HCT116 (cell line): ENCODE results near the gene POT1. TPM values are rescaled to one million over a fixed set of nuclear protein-coding genes. Genes with fewer than 3 reads are reported as not detected.

Experiments
- ATAC-seq: fragments of 200-7000 bp; cut with Tn5 transposase; 2 replicates; pipeline ENCODE4 v1.9.1; 2020; ENCODE audit warnings: mild to moderate bottlenecking, moderate library complexity
- BruUV-seq: library from RNA; stranded (reverse); fragments of 400-500 nt; replicated peaks from 2 replicates; lab custom pipeline; 2021; lab: Mats Ljungman, UMichigan
- CTCF ChIA-PET: fragments of 300-600 bp; sonication (Branson Sonifier 250); formaldehyde crosslinking; loops from one replicate; lab custom pipeline; 2021; ENCODE audit warnings: antibody characterized with exemption; lab: Charles Lee
- POLR2A ChIA-PET: fragments of 300-600, 350-600 bp; sonication (Branson Sonifier 250); formaldehyde crosslinking; loops from one replicate; lab custom pipeline; 2021; ENCODE audit warnings: antibody characterized with exemption; lab: Charles Lee
- RAD21 ChIA-PET, 2 experiments: fragments of 300-600 bp; sonication (Branson Sonifier 250); formaldehyde crosslinking; loops; one replicate each; lab custom pipeline; 2023; ENCODE audit warnings: low total read pairs in 2 of 2; ENCODE audit not compliant: uncharacterized antibody in 2 of 2, unreplicated experiment in 2 of 2, low non-redundant PET in 1 of 2; lab: Charles Lee
- DNase-seq: peaks from one replicate; pipeline ENCODE4 v3.0.0-alpha.2; 2010; ENCODE audit warnings: low read depth, low spot score
- H2AFZ ChIP-seq: fragments of 200-600 bp; shearing (Covaris generic), sonication (generic); 2 replicates; pipeline ENCODE4 v1.6.1; 2017; ENCODE audit warnings: low read depth, mixed run types, mixed read lengths, antibody characterized with exemption, low read length; ENCODE audit not compliant: poor library complexity, severe bottlenecking
- H3K27ac ChIP-seq: 2 replicates; pipeline ENCODE4 v1.5.1; 2012; ENCODE audit warnings: low read depth, low read length
- H3K27me3 ChIP-seq: fragments of 200-600 bp; sonication (generic); 2 replicates; pipeline ENCODE4 v1.6.1; 2016; ENCODE audit warnings: mixed run types, low read length, mixed read lengths; ENCODE audit not compliant: insufficient read depth
- H3K36me3 ChIP-seq, 2 experiments: fragments of 200-500 bp in 1 of 2; fragments of 200-600 bp in 1 of 2; sonication (Bioruptor generic) in 1 of 2; sonication (generic) in 1 of 2; 2 replicates each; pipeline versions ENCODE4 v1.5.1 to v1.6.1; 2014 to 2016; ENCODE audit warnings: low read length in 2 of 2, inconsistent platforms in 1 of 2, mixed read lengths in 1 of 2, mixed run types in 1 of 2; ENCODE audit not compliant: insufficient read depth in 2 of 2, control insufficient read depth in 1 of 2
- H3K4me1 ChIP-seq, 2 experiments: fragments of 200-600 bp in 1 of 2; sonication (generic) in 1 of 2; 2 replicates each; pipeline versions ENCODE4 v1.5.1 to v1.6.1; 2012 to 2017; ENCODE audit warnings: low read length in 2 of 2, inconsistent platforms in 1 of 2, mild to moderate bottlenecking in 1 of 2, mixed read lengths in 1 of 2, mixed run types in 1 of 2, moderate library complexity in 1 of 2; ENCODE audit not compliant: insufficient read depth in 2 of 2, control insufficient read depth in 1 of 2
- H3K4me2 ChIP-seq: fragments of 200-600 bp; sonication (generic); 2 replicates; pipeline ENCODE4 v1.6.1; 2017; ENCODE audit warnings: mixed run types, low read length, mixed read lengths
- H3K4me3 ChIP-seq, 2 experiments: fragments of 200-600 bp in 1 of 2; sonication (generic) in 1 of 2; replicated peaks in 1 of 2; 2 replicates each; pipeline ENCODE4 v1.5.1; 2011 to 2016; ENCODE audit warnings: low read length in 2 of 2, control low read depth in 1 of 2, low read depth in 1 of 2, mild to moderate bottlenecking in 1 of 2, mixed read lengths in 1 of 2, mixed run types in 1 of 2
- H3K79me2 ChIP-seq: fragments of 200-600 bp; sonication (generic); 2 replicates; pipeline ENCODE4 v1.6.1; 2017; ENCODE audit warnings: mild to moderate bottlenecking, mixed run types, low read length, moderate library complexity, mixed read lengths; ENCODE audit not compliant: insufficient read depth
- H3K9ac ChIP-seq: fragments of 200-600 bp; sonication (generic); 2 replicates; pipeline ENCODE4 v1.6.1; 2016; ENCODE audit warnings: low read length, mixed read lengths
- H3K9me2 ChIP-seq: fragments of 200-600 bp; sonication (generic), shearing (Covaris generic); 2 replicates; pipeline ENCODE4 v1.6.1; 2017; ENCODE audit warnings: mixed run types, mild to moderate bottlenecking, moderate library complexity; ENCODE audit not compliant: insufficient read depth
- H3K9me3 ChIP-seq, 2 experiments: fragments of 200-500 bp in 1 of 2; fragments of 200-600 bp in 1 of 2; sonication (Bioruptor generic) in 1 of 2; sonication (generic) in 1 of 2; 2 replicates each; pipeline ENCODE4 v1.6.1; 2014 to 2017; ENCODE audit warnings: low read length in 2 of 2, mixed read lengths in 2 of 2, inconsistent platforms in 1 of 2, low read depth in 1 of 2, mild to moderate bottlenecking in 1 of 2, mixed run types in 1 of 2, moderate library complexity in 1 of 2; ENCODE audit not compliant: control insufficient read depth in 1 of 2, insufficient read depth in 1 of 2
- H4K20me1 ChIP-seq: fragments of 200-600 bp; sonication (generic), shearing (Covaris generic); 2 replicates; pipeline ENCODE4 v1.6.1; 2017; ENCODE audit warnings: mixed run types, mild to moderate bottlenecking, moderate library complexity; ENCODE audit not compliant: insufficient read depth
- CBX3 ChIP-seq: IDR thresholded peaks from 2 replicates; pipeline ENCODE4 v1.6.1; 2012; ENCODE audit warnings: low read depth
- CEBPB ChIP-seq: IDR thresholded peaks from 2 replicates; pipeline ENCODE4 v1.6.1; 2012; ENCODE audit warnings: low read depth
- EGR1 ChIP-seq: IDR thresholded peaks from 2 replicates; pipeline ENCODE4 v1.6.1; 2012; ENCODE audit warnings: low read depth
- FOSL1 ChIP-seq: IDR thresholded peaks from 2 replicates; pipeline ENCODE4 v1.6.1; 2012; ENCODE audit warnings: low read depth
- JUND ChIP-seq: IDR thresholded peaks from 2 replicates; pipeline ENCODE4 v1.6.1; 2012
- POLR2AphosphoS5 ChIP-seq: IDR thresholded peaks from 2 replicates; pipeline ENCODE4 v1.6.1; 2011; ENCODE audit warnings: mild to moderate bottlenecking, low read depth, low read length, moderate library complexity
- SIN3A ChIP-seq: IDR thresholded peaks from 2 replicates; pipeline ENCODE4 v1.6.1; 2012; ENCODE audit warnings: low read depth
- SP1 ChIP-seq: IDR thresholded peaks from 2 replicates; pipeline ENCODE4 v1.6.1; 2012; ENCODE audit warnings: low read depth
- SRF ChIP-seq: IDR thresholded peaks from 2 replicates; pipeline ENCODE4 v1.6.1; 2012; ENCODE audit warnings: low read depth
- TCF7L2 ChIP-seq: IDR thresholded peaks from 2 replicates; pipeline ENCODE4 v1.7.0; 2011; ENCODE audit warnings: borderline replicate concordance, inconsistent platforms; ENCODE audit not compliant: insufficient read depth, insufficient read length; ENCODE audit errors: extremely low read depth
- intact Hi-C: fragments of 100-400 bp; cut with micrococcal nuclease; formaldehyde crosslinking; loops from 2 replicates; pipeline ENCODE4 v1.10.0; 2022
- total RNA-seq: library from RNA; stranded (reverse); gene quantifications from one replicate; pipeline ENCODE4 v1.2.1, GENCODE V29; 2021; ENCODE audit not compliant: unreplicated experiment
- TF ChIP-seq, protein P1 (sequence below): IDR thresholded peaks from 2 replicates; pipeline ENCODE4 v1.6.1; 2012

The POT1 gene
- total RNA-seq, 1 experiment from 2014 or later = 19.5 TPM

DNA sequence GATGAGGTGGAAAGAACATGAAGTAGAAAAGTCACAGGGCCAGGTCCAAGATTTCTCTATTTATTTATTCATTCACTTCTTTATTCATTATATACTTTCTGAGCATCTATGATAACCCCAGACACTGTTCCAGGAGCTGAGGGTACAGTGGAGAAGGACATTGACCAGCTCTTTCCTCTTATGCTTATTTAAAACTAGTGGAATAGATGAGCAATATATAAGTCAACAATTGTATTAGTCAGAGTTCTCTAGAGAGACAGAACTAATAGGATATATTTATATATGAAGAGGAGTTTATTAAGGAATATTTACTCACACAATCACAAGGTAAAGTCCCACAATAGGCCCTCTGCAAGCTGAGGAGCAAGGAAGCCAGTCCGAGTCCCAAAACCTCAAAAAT is 149.0 kb downstream of the POT1 start:
- CTCF ChIA-PET = interaction anchor here (1.0 kb wide), 1 partner anchor 176 kb away, joined by 3 read pairs; no protein-coding TSS in a partner anchor

DNA sequence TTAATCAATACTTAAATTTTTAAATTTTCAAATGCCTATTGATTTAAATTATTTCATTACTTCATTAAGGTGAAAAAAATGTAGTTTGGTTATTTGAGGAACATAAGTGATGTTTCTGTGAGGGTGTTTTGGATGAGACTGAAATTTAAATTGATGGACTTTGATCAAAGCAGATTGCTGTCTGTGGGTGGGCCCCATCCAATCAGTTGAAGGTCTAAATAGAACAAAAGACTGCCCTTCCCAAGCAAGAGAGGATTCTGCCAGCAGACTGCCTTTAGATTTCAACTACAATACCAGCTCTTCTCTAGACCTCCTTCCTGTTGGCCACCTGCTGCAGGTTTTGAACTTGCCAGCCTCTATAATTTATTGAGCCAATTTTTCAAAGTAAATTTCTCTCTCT is 149.6 kb downstream of the POT1 start:
- H3K4me3 ChIP-seq = no peak overlapping the region
- no peaks in the 10 kb centered on the region for H3K4me1 ChIP-seq
- no peak overlapping the region for H3K27ac ChIP-seq
- no TSS peak for BruUV-seq
- H3K9ac ChIP-seq = no peak overlapping the region
- no peaks in the 10 kb centered on the region for H3K27me3 ChIP-seq
- TF ChIP-seq FOSL1 (no peak), CBX3 (no peak), JUND (no peak), POLR2AphosphoS5 (no peak), SP1 (no peak)
- TF ChIP-seq, protein P1, sequence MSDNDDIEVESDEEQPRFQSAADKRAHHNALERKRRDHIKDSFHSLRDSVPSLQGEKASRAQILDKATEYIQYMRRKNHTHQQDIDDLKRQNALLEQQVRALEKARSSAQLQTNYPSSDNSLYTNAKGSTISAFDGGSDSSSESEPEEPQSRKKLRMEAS = no peak
- TF ChIP-seq, all 23 proteins: peak for 0
- Histone ChIP-seq H4K20me1 (no peaks in the 10 kb centered on the region), H3K9me2 (no peaks in the 10 kb centered on the region), H3K79me2 (no peaks in the 10 kb centered on the region), H2AFZ (no peak overlapping the region), H3K36me3 (no peaks in the 10 kb centered on the region), H3K4me2 (no peak overlapping the region), H3K9me3 (no peaks in the 10 kb centered on the region)
- RAD21 ChIA-PET = no interaction called here
- ATAC-seq (no peak), DNase-seq (no peak)
- CTCF ChIA-PET = interaction anchor here (1.0 to 1.4 kb wide), 2 partner anchors 176 to 625 kb away, joined by 3 read pairs; no protein-coding TSS in a partner anchor
- intact Hi-C loops = loop anchor here (10.0 kb wide), 1 partner anchor 985 kb away; no protein-coding TSS in a partner anchor
- POLR2A ChIA-PET = no interaction called here

More for the DNA sequence above, 149.0 kb downstream of the POT1 start:
- ChIA-PET RAD21 (no interaction called here), POLR2A (no interaction called here)
- H3K36me3 ChIP-seq = no peaks in the 10 kb centered on the region
- H2AFZ ChIP-seq = no peak overlapping the region
- no TSS peak for BruUV-seq
- H3K9me3 ChIP-seq = no peaks in the 10 kb centered on the region
- no peaks in the 10 kb centered on the region for H4K20me1 ChIP-seq
- H3K9ac ChIP-seq = no peak overlapping the region
- intact Hi-C loops = loop anchor here (10.0 kb wide), 1 partner anchor 986 kb away; no protein-coding TSS in a partner anchor
- no peak overlapping the region for H3K27ac ChIP-seq
- no peaks in the 10 kb centered on the region for H3K27me3 ChIP-seq
- no peak for TF ChIP-seq SP1
- TF ChIP-seq EGR1 = no peak
- TF ChIP-seq, protein P1 = no peak
- TF ChIP-seq CEBPB = no peak
- no peak for TF ChIP-seq JUND
- TF ChIP-seq SIN3A = no peak
- no peak for TF ChIP-seq TCF7L2
- no peak for TF ChIP-seq FOSL1
- no peak for TF ChIP-seq CBX3
- TF ChIP-seq SRF = no peak
- ATAC-seq = no peak
- no peaks in the 10 kb centered on the region for H3K4me1 ChIP-seq
- no peak overlapping the region for H3K4me2 ChIP-seq
- no peak overlapping the region for H3K4me3 ChIP-seq
- H3K9me2 ChIP-seq = no peaks in the 10 kb centered on the region
- H3K79me2 ChIP-seq = no peaks in the 10 kb centered on the region
- DNase-seq = no peak
